ENCODE measurements around the gene PAGR1. TPM values are rescaled to one million over a fixed set of nuclear protein-coding genes. Genes with fewer than 3 reads are reported as not detected.
"Not testable (repeated sequence)": the region's sequence is repeated elsewhere in the genome, so short reads cannot be mapped to it uniquely, and the experiment has no call there.

The PAGR1 gene
- total RNA-seq, 4 donors from 2014 or later, result 20.9 to 26.9 (median 26.5) TPM

GRCh38 chr16:29826342-29826695, 10.4 kb downstream of the PAGR1 start:
- TF ChIP-seq EP300 (IDR thresholded peaks at IDR 0.05) (no peak), POLR2A (IDR thresholded peaks at IDR 0.05; ENCODE audit: low read depth) (no peak), POLR2AphosphoS5 (IDR thresholded peaks at IDR 0.05) (no peak)
- TF ChIP-seq, protein P1, sequence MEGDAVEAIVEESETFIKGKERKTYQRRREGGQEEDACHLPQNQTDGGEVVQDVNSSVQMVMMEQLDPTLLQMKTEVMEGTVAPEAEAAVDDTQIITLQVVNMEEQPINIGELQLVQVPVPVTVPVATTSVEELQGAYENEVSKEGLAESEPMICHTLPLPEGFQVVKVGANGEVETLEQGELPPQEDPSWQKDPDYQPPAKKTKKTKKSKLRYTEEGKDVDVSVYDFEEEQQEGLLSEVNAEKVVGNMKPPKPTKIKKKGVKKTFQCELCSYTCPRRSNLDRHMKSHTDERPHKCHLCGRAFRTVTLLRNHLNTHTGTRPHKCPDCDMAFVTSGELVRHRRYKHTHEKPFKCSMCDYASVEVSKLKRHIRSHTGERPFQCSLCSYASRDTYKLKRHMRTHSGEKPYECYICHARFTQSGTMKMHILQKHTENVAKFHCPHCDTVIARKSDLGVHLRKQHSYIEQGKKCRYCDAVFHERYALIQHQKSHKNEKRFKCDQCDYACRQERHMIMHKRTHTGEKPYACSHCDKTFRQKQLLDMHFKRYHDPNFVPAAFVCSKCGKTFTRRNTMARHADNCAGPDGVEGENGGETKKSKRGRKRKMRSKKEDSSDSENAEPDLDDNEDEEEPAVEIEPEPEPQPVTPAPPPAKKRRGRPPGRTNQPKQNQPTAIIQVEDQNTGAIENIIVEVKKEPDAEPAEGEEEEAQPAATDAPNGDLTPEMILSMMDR (IDR thresholded peaks at IDR 0.05), result no peak
- peak overlapping the region; percentile 55 to 76 (median 72) for H3K27ac ChIP-seq (replicated peaks in 1 of 4)
- H3K27me3 ChIP-seq, result no peaks in the 10 kb centered on the region
- WGBS, result 85% methylated on average over 8 of the region's 8 CpGs
- H3K36me3 ChIP-seq, result peaks cover 12 to 17% (median 14%) of the 10 kb centered on the region in 4 donors
- DNase-seq (ENCODE audit: extremely low spot score), result no peak
- H3K9me3 ChIP-seq, result no peaks in the 10 kb centered on the region
- no peak overlapping the region for H3K4me3 ChIP-seq
- peaks cover 49 to 90% (median 81%) of the 10 kb centered on the region in 4 donors for H3K4me1 ChIP-seq
- intact Hi-C loops (cut with DNase I), result no loop called here

- no peaks in the 10 kb centered on the region for H3K9me3 ChIP-seq
- no peak overlapping the region for H3K27ac ChIP-seq (replicated peaks in 1 of 4)
- TF ChIP-seq POLR2AphosphoS5 (IDR thresholded peaks at IDR 0.05), result no peak
- TF ChIP-seq, protein P1 (IDR thresholded peaks at IDR 0.05), result no peak
- no peak for TF ChIP-seq EP300 (IDR thresholded peaks at IDR 0.05)
- TF ChIP-seq POLR2A (IDR thresholded peaks at IDR 0.05; ENCODE audit: low read depth), result no peak
- peaks cover 52 to 62% (median 56%) of the 10 kb centered on the region in 4 donors for H3K36me3 ChIP-seq
- no peak overlapping the region for H3K4me3 ChIP-seq
- 96% methylated on average over 11 of the region's 11 CpGs for WGBS
- no peak for DNase-seq (ENCODE audit: extremely low spot score)
- intact Hi-C loops (cut with DNase I), result no loop called here
- peaks cover 9 to 46% (median 37%) of the 10 kb centered on the region in 4 donors for H3K4me1 ChIP-seq
- no peaks in the 10 kb centered on the region for H3K27me3 ChIP-seq
Measured at GRCh38 chr16:29830774-29831173, 14.8 kb downstream of the PAGR1 start.

GRCh38 chr16:29831490-29831889, 15.5 kb downstream of the PAGR1 start:
- Histone ChIP-seq H3K27ac (replicated peaks in 1 of 4) (no peak overlapping the region), H3K4me1 (peaks cover 2 to 39% (median 30%) of the 10 kb centered on the region in 4 donors), H3K4me3 (no peak overlapping the region), H3K36me3 (peaks cover 58 to 69% (median 63%) of the 10 kb centered on the region in 4 donors), H3K27me3 (no peaks in the 10 kb centered on the region), H3K9me3 (no peaks in the 10 kb centered on the region)
- DNase-seq (ENCODE audit: extremely low spot score), result no peak
- intact Hi-C loops (cut with DNase I), result no loop called here
- TF ChIP-seq EP300 (IDR thresholded peaks at IDR 0.05) (no peak), POLR2AphosphoS5 (IDR thresholded peaks at IDR 0.05) (no peak), POLR2A (IDR thresholded peaks at IDR 0.05; ENCODE audit: low read depth) (no peak)
- TF ChIP-seq, protein P1 (IDR thresholded peaks at IDR 0.05), result no peak
- 90% methylated on average over 2 of the region's 2 CpGs for WGBS

GRCh38 chr16:29833219-29833618, 17.3 kb downstream of the PAGR1 start:
- H3K4me3 ChIP-seq; H3K27ac ChIP-seq (replicated peaks in 1 of 4); H3K9me3 ChIP-seq; H3K27me3 ChIP-seq; DNase-seq (ENCODE audit: extremely low spot score); intact Hi-C loops (cut with DNase I): not testable (repeated sequence)
- 95% methylated on average over 4 of the region's 4 CpGs for WGBS
- Histone ChIP-seq H3K36me3 (peaks cover 71 to 86% (median 80%) of the 10 kb centered on the region in 4 donors), H3K4me1 (peaks cover 0 to 21% (median 15%) of the 10 kb centered on the region in 4 donors)

DNA sequence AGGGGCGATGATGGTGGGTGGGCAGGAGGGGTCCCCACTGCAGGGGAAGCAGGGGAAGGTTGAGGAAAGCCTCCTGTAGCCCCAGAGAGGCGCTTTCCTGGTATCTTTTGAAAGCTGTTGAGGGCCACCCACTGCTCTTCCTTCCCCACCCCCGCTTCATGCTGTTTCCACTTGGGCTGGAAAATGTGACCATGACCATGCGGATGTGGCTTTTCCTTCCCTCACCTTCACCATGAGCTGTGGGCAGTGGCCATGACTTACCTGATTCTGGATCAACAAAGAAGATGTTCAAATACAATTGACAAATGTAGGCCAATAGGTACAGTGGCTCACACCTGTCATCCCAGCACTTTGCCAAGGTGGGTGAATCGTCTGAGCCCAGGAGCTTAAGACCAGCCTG, 18.1 kb downstream of the PAGR1 start:
- no peaks in the 10 kb centered on the region for H3K9me3 ChIP-seq
- DNase-seq (ENCODE audit: extremely low spot score), result no peak
- H3K36me3 ChIP-seq, result peaks cover 71 to 95% (median 88%) of the 10 kb centered on the region in 4 donors
- H3K4me3 ChIP-seq, result no peak overlapping the region
- intact Hi-C loops (cut with DNase I), result no loop called here
- H3K4me1 ChIP-seq, result peaks cover 0 to 13% (median 7%) of the 10 kb centered on the region in 4 donors
- TF ChIP-seq EP300 (IDR thresholded peaks at IDR 0.05), result no peak
- no peak for TF ChIP-seq POLR2A (IDR thresholded peaks at IDR 0.05; ENCODE audit: low read depth)
- TF ChIP-seq, protein P1 (IDR thresholded peaks at IDR 0.05), result no peak
- no peak for TF ChIP-seq POLR2AphosphoS5 (IDR thresholded peaks at IDR 0.05)
- no peaks in the 10 kb centered on the region for H3K27me3 ChIP-seq
- H3K27ac ChIP-seq (replicated peaks in 1 of 4), result no peak overlapping the region
- WGBS, result 91% methylated on average over 5 of the region's 5 CpGs

Measured in esophagus muscularis mucosa (tissue), 4 donors.